Measurements from ENCODE around the gene PCMTD2.
"Not testable (repeated sequence)": the region's sequence is repeated elsewhere in the genome, so short reads cannot be mapped to it uniquely, and the experiment has no call there.

DNA sequence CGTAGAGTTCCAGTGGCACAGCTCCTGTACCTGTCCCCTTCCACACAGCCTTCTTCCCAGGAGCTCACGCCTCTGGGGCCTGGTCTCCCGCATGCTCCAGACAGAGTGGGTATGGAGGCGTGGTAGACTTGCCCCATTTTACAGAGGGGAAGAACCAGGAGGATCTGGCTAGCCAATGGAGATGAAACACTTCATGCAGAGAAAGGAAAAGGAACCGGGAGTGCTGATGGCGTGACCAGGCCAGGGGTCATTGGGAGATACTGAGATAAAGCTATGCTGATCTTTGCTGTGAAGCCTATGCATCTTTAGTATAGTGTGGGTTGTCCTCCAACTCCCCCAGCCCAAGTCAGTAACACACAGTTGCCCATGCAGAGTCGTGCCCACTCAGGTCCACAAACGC, 62.5 kb downstream of the PCMTD2 start:
- TF ChIP-seq, protein P1, sequence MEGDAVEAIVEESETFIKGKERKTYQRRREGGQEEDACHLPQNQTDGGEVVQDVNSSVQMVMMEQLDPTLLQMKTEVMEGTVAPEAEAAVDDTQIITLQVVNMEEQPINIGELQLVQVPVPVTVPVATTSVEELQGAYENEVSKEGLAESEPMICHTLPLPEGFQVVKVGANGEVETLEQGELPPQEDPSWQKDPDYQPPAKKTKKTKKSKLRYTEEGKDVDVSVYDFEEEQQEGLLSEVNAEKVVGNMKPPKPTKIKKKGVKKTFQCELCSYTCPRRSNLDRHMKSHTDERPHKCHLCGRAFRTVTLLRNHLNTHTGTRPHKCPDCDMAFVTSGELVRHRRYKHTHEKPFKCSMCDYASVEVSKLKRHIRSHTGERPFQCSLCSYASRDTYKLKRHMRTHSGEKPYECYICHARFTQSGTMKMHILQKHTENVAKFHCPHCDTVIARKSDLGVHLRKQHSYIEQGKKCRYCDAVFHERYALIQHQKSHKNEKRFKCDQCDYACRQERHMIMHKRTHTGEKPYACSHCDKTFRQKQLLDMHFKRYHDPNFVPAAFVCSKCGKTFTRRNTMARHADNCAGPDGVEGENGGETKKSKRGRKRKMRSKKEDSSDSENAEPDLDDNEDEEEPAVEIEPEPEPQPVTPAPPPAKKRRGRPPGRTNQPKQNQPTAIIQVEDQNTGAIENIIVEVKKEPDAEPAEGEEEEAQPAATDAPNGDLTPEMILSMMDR (IDR thresholded peaks at IDR 0.05): not testable (repeated sequence)
- TF ChIP-seq POLR2A (IDR thresholded peaks at IDR 0.05): not testable (repeated sequence)

All from sigmoid colon (tissue), 3 donors.